Measurements from ENCODE around the gene ETV3.

- no peak for TF ChIP-seq CTCF (conservative IDR thresholded peaks at IDR 0.05)
- no peak for TF ChIP-seq EZH2 (IDR thresholded peaks at IDR 0.05; ENCODE audit: low read depth)
Measured at GRCh38 chr1:157105298-157105987, 32.8 kb downstream of the ETV3 start.
